Body of pancreas (tissue), 4 donors: ENCODE data around the gene HOTAIR. TPM values are rescaled to one million over a fixed set of nuclear protein-coding genes. Genes with fewer than 3 reads are reported as not detected.

Experiments
- ATAC-seq: fragments of 150-250 bp; one replicate; pipeline ENCODE4 v1.9.1; 2016
- DNase-seq, 4 donors: peaks; one replicate each; pipeline ENCODE4 v3.0.0-alpha.2; 2019
- H3K27ac ChIP-seq, 4 donors: fragments of 200-600 bp; sonication (generic); 1 replicate in 3 of 4; 2 replicates in 1 of 4; pipeline versions ENCODE4 v1.5.1 to v1.6.1; 2016 to 2019; ENCODE audit warnings: mild to moderate bottlenecking in 1 of 4, mixed read lengths in 1 of 4, moderate library complexity in 1 of 4
- H3K27me3 ChIP-seq, 2 donors: fragments of 200-600 bp; sonication (generic); one replicate each; pipeline ENCODE4 v1.6.0; 2016; ENCODE audit warnings: mild to moderate bottlenecking in 1 of 2
- H3K36me3 ChIP-seq, 2 donors: fragments of 200-600 bp; sonication (generic); replicated peaks in 1 of 2; 2 replicates each; pipeline ENCODE4 v1.5.1; 2016; ENCODE audit warnings: low read depth in 2 of 2; ENCODE audit not compliant: insufficient read depth in 1 of 2
- H3K4me1 ChIP-seq: fragments of 200-600 bp; sonication (generic); one replicate; pipeline ENCODE4 v1.6.0; 2016
- H3K4me3 ChIP-seq, 2 donors: fragments of 200-600 bp; sonication (generic); 1 replicate in 1 of 2; 2 replicates in 1 of 2; pipeline ENCODE4 v1.5.1; 2016 to 2019
- H3K9me3 ChIP-seq, 3 donors: fragments of 200-600 bp; sonication (generic); 1 replicate in 2 of 3; 2 replicates in 1 of 3; pipeline ENCODE4 v1.5.1; 2016
- CTCF ChIP-seq, 7 experiments: fragments of 450-650 bp in 4 of 7; fragments of 200-600 bp in 3 of 7; sonication (generic) in 3 of 7; IDR thresholded peaks; one replicate each; pipeline ENCODE4 v1.5.1; 2016 to 2019; ENCODE audit warnings: antibody characterized with exemption in 7 of 7
- POLR2A ChIP-seq, 3 donors: fragments of 450-650 bp; IDR thresholded peaks; one replicate each; pipeline ENCODE4 v1.6.1; 2016; ENCODE audit warnings: antibody characterized with exemption in 3 of 3, mild to moderate bottlenecking in 2 of 3
- WGBS, 2 donors: methylation state at CpG; one replicate each; pipeline ENCODE4 v1.1.5; 2017; 5-methylcytosine and 5-hydroxymethylcytosine counted together
- intact Hi-C: fragments of 100-400 bp; cut with DNase I; formaldehyde crosslinking; loops from one replicate; pipeline ENCODE4 v1.15.1; 2023
- total RNA-seq, 2 donors: library from RNA; depleted of rRNA; stranded (reverse); fragments of >200 nt; gene quantifications; one replicate each; pipeline ENCODE4 v1.1.0, GENCODE V29; 2016

Gene HOTAIR
- total RNA-seq, 2 donors from 2014 or later: not detected

GRCh38 chr12:53998900-53999236, 24.1 kb upstream of the HOTAIR start:
- H3K4me1 ChIP-seq: peaks cover 45% of the 10 kb centered on the region

GRCh38 chr12:53998110-53998899, 23.6 kb upstream of the HOTAIR start:
- H3K27ac ChIP-seq: no peak overlapping the region
- no peaks in the 10 kb centered on the region for H3K9me3 ChIP-seq
- intact Hi-C loops: no loop called here
- ATAC-seq: no peak
- peaks cover 47% of the 10 kb centered on the region for H3K4me1 ChIP-seq
- H3K4me3 ChIP-seq: no peak overlapping the region
- TF ChIP-seq CTCF (IDR thresholded peaks at IDR 0.05) (no peak), POLR2A (IDR thresholded peaks at IDR 0.05) (no peak)
- H3K27me3 ChIP-seq: peaks cover 11 to 82% of the 10 kb centered on the region in 2 donors
- no peaks in the 10 kb centered on the region for H3K36me3 ChIP-seq
- 11 to 19% methylated on average over 10 to 11 of the region's 11 CpGs for whole genome bisulfite sequencing, 2 donors
- DNase-seq: no peak

More at GRCh38 chr12:53998900-53999236, 24.1 kb upstream of the HOTAIR start:
- no peak overlapping the region for H3K4me3 ChIP-seq
- H3K27me3 ChIP-seq: peaks cover 6 to 81% of the 10 kb centered on the region in 2 donors
- TF ChIP-seq CTCF (IDR thresholded peaks at IDR 0.05) (no peak), POLR2A (IDR thresholded peaks at IDR 0.05) (no peak)
- no peak overlapping the region for H3K27ac ChIP-seq
- intact Hi-C loops: no loop called here
- ATAC-seq (no peak), DNase-seq (no peak)
- H3K36me3 ChIP-seq: no peaks in the 10 kb centered on the region
- 7 to 10% methylated on average over 13 of the region's 13 CpGs for WGBS, 2 donors
- no peaks in the 10 kb centered on the region for H3K9me3 ChIP-seq

GRCh38 chr12:53997204-53998109, 22.7 kb upstream of the HOTAIR start:
- ATAC-seq (no peak), DNase-seq (no peak)
- Histone ChIP-seq H3K36me3 (no peaks in the 10 kb centered on the region), H3K4me1 (peaks cover 47% of the 10 kb centered on the region), H3K27me3 (peaks cover 11 to 85% of the 10 kb centered on the region in 2 donors), H3K9me3 (no peaks in the 10 kb centered on the region), H3K27ac (no peak overlapping the region), H3K4me3 (no peak overlapping the region)
- no peak for TF ChIP-seq POLR2A (IDR thresholded peaks at IDR 0.05)
- TF ChIP-seq CTCF (IDR thresholded peaks at IDR 0.05): no peak
- 13 to 19% methylated on average over 31 to 35 of the region's 35 CpGs for WGBS, 2 donors
- intact Hi-C loops: no loop called here

- ATAC-seq: no peak
These were observed 21.8 kb upstream of the HOTAIR start for GRCh38 chr12:53996240-53997203.

More at GRCh38 chr12:53996240-53997203, 21.8 kb upstream of the HOTAIR start:
- Histone ChIP-seq H3K4me3 (no peak overlapping the region), H3K9me3 (no peaks in the 10 kb centered on the region), H3K27me3 (peaks cover 11 to 79% of the 10 kb centered on the region in 2 donors), H3K27ac (no peak overlapping the region), H3K4me1 (peaks cover 47% of the 10 kb centered on the region), H3K36me3 (no peaks in the 10 kb centered on the region)
- no peak for DNase-seq
- no peak for TF ChIP-seq POLR2A (IDR thresholded peaks at IDR 0.05)
- TF ChIP-seq CTCF (IDR thresholded peaks at IDR 0.05): no peak
- intact Hi-C loops: no loop called here
- 44 to 53% methylated on average over 28 to 29 of the region's 29 CpGs for WGBS, 2 donors
